Astrocyte of the spinal cord (primary cell): ENCODE measurements around the gene KSR1.

ENCODE experiments used
- DNase-seq: peaks from one replicate; pipeline ENCODE4 v3.0.0; 2011; ENCODE audit warnings: low read depth, low spot score
- H3K4me3 ChIP-seq: 2 replicates; pipeline ENCODE4 v1.5.1; 2011; ENCODE audit warnings: low read depth, mild to moderate bottlenecking, low read length, moderate library complexity
- CTCF ChIP-seq: IDR thresholded peaks from 2 replicates; pipeline ENCODE4 v1.5.1; 2012; ENCODE audit warnings: low read depth, mild to moderate bottlenecking, low read length, inconsistent platforms
- in situ Hi-C: cut with HindIII; loops from 2 replicates; pipeline ENCODE4 v1.10.0; 2017; ENCODE audit warnings: low sequenced_read_pairs

The KSR1 gene

GRCh38 chr17:27530764-27531391 is 74.6 kb downstream of the KSR1 start:
- in situ Hi-C loops: no loop called here

GRCh38 chr17:27531469-27531961 is 75.3 kb downstream of the KSR1 start:
- no peak for TF ChIP-seq CTCF
- DNase-seq: no peak
- in situ Hi-C loops: no loop called here
- H3K4me3 ChIP-seq: no peak overlapping the region

More at GRCh38 chr17:27530764-27531391, 74.6 kb downstream of the KSR1 start:
- no peak for TF ChIP-seq CTCF
- DNase-seq: peak; percentile 25
- H3K4me3 ChIP-seq: no peak overlapping the region

- peak; percentile 88 for DNase-seq
- TF ChIP-seq CTCF: no peak
- in situ Hi-C loops: no loop called here
These were observed 76.3 kb downstream of the KSR1 start for GRCh38 chr17:27532269-27533263.

GRCh38 chr17:27533874-27534815 is 77.9 kb downstream of the KSR1 start:
- H3K4me3 ChIP-seq: no peak overlapping the region
- DNase-seq: peak; percentile 91
- in situ Hi-C loops: no loop called here
- TF ChIP-seq CTCF: no peak

More at GRCh38 chr17:27532269-27533263, 76.3 kb downstream of the KSR1 start:
- no peak overlapping the region for H3K4me3 ChIP-seq

GRCh38 chr17:27535178-27535928 is 79.1 kb downstream of the KSR1 start:
- in situ Hi-C loops: no loop called here
- H3K4me3 ChIP-seq: no peak overlapping the region
- peak; percentile 33 for DNase-seq
- no peak for TF ChIP-seq CTCF
